HepG2 (cell line): Measurements from ENCODE around the gene SRSF2. TPM values are rescaled to one million over a fixed set of nuclear protein-coding genes. Genes with fewer than 3 reads are reported as not detected.
A peak's percentile ranks its signal among the peaks of the same experiment; 100 is the strongest.

Source experiments
- ATAC-seq: fragments of 200-7000 bp; cut with Tn5 transposase; 3 replicates; pipeline ENCODE4 v1.9.1; 2020; ENCODE audit warnings: mild to moderate bottlenecking, moderate library complexity
- BruUV-seq: library from RNA; stranded (reverse); fragments of 400-500 nt; replicated peaks from 2 replicates; lab custom pipeline; 2021; lab: Mats Ljungman, UMichigan
- CTCF ChIA-PET: fragments of 300-600 bp; formaldehyde crosslinking; extraction: SDS; loops from one replicate; lab custom pipeline; 2021; ENCODE audit warnings: low total read pairs, inconsistent platforms, low intra/inter-chr PET ratio; lab: Yijun Ruan, JAX
- POLR2A ChIA-PET: fragments of 350-600 bp; sonication (Branson Sonifier 250); formaldehyde crosslinking; loops from one replicate; lab custom pipeline; 2020; ENCODE audit warnings: antibody characterized with exemption, inconsistent platforms; lab: Yijun Ruan, JAX
- DNase-seq: peaks from one replicate; pipeline ENCODE4 v3.0.0-alpha.2; 2015; ENCODE audit warnings: low spot score
- FAIRE-seq: peaks from 3 replicates; lab custom pipeline; 2011; peaks lifted over from hg19 to GRCh38; lab: Jason Lieb, UNC
- H2AFZ ChIP-seq: one replicate; pipeline ENCODE4 v1.6.1; 2011; ENCODE audit warnings: low read length, inconsistent platforms
- H3K27ac ChIP-seq: fragments of 300-600 bp; 3 replicates; pipeline ENCODE4 v1.8.0; 2011; ENCODE audit warnings: mixed run types, mild to moderate bottlenecking, mixed read lengths, low read length, inconsistent platforms; ENCODE audit not compliant: insufficient read depth; ENCODE audit errors: extremely low read length
- H3K27me3 ChIP-seq, 2 experiments: fragments of 200-600 bp in 1 of 2; 2 replicates in 1 of 2; 3 replicates in 1 of 2; pipeline versions ENCODE4 v1.6.0 to v1.8.0; 2011; ENCODE audit warnings: low read length in 2 of 2, mild to moderate bottlenecking in 2 of 2, moderate library complexity in 2 of 2, inconsistent platforms in 1 of 2; ENCODE audit not compliant: insufficient read depth in 2 of 2, control insufficient read depth in 1 of 2
- H3K36me3 ChIP-seq, 2 experiments: fragments of 200-600 bp in 1 of 2; replicated peaks in 1 of 2; 2 replicates in 1 of 2; 3 replicates in 1 of 2; pipeline versions ENCODE4 v1.5.1 to v1.8.0; 2011; ENCODE audit warnings: low read length in 2 of 2, inconsistent platforms in 1 of 2; ENCODE audit not compliant: insufficient read depth in 2 of 2, control insufficient read depth in 1 of 2
- H3K4me1 ChIP-seq: 2 replicates; pipeline ENCODE4 v1.5.1; 2012; ENCODE audit warnings: low read length, inconsistent platforms; ENCODE audit not compliant: insufficient read depth
- H3K4me2 ChIP-seq: 2 replicates; pipeline ENCODE4 v1.6.0; 2011; ENCODE audit warnings: low read depth, low read length, inconsistent platforms
- H3K4me3 ChIP-seq, 3 experiments: fragments of 200-600 bp in 1 of 3; sonication (generic), shearing (Covaris generic) in 1 of 3; replicated peaks in 1 of 3; 2 replicates each; pipeline ENCODE4 v1.5.1; 2011 to 2016; ENCODE audit warnings: low read length in 3 of 3, inconsistent platforms in 2 of 3, low read depth in 2 of 3, mild to moderate bottlenecking in 2 of 3, control low read depth in 1 of 3, mixed read lengths in 1 of 3; ENCODE audit not compliant: insufficient read depth in 1 of 3
- H3K79me2 ChIP-seq: one replicate; pipeline ENCODE4 v1.6.1; 2011; ENCODE audit warnings: low read length, inconsistent platforms; ENCODE audit not compliant: insufficient read depth
- H3K9ac ChIP-seq: 2 replicates; pipeline ENCODE4 v1.6.0; 2011; ENCODE audit warnings: mild to moderate bottlenecking, low read depth, low read length, inconsistent platforms; ENCODE audit not compliant: insufficient read depth
- H3K9me3 ChIP-seq: 2 replicates; pipeline ENCODE4 v1.5.1; 2012; ENCODE audit warnings: mild to moderate bottlenecking, low read length
- H4K20me1 ChIP-seq: 2 replicates; pipeline ENCODE4 v1.6.0; 2011; ENCODE audit warnings: inconsistent platforms, mild to moderate bottlenecking, low read length, moderate library complexity; ENCODE audit not compliant: insufficient read depth
- ATF4 ChIP-seq, 2 experiments: fragments of 450-650 bp in 1 of 2; sonication (generic) in 1 of 2; formaldehyde crosslinking; IDR thresholded peaks; 2 replicates each; pipeline versions ENCODE4 v1.5.0 to v1.8.0; 2020 to 2022; ENCODE audit warnings: mild to moderate bottlenecking in 1 of 2, missing genetic modification reagents in 1 of 2
- EZH2 ChIP-seq: conservative IDR thresholded peaks from 2 replicates; pipeline ENCODE4 v1.6.1; 2012; ENCODE audit warnings: mild to moderate bottlenecking, low read depth, low read length, moderate library complexity
- FOXP1 ChIP-seq, 2 experiments: fragments of 450-650 bp in 1 of 2; IDR thresholded peaks; 2 replicates each; pipeline ENCODE4 v1.6.1; 2017 to 2018; ENCODE audit warnings: antibody characterized with exemption in 1 of 2
- IRF1 ChIP-seq: sonication (generic); formaldehyde crosslinking; IDR thresholded peaks from 2 replicates; pipeline ENCODE4 v1.4.0; 2020; ENCODE audit warnings: low read depth, mild to moderate bottlenecking, missing genetic modification reagents
- RERE ChIP-seq: IDR thresholded peaks from 2 replicates; pipeline ENCODE4 v1.6.1; 2016; ENCODE audit warnings: low read depth, missing genetic modification reagents, missing compliant biosample characterization
- RNF219 ChIP-seq: sonication (generic); formaldehyde crosslinking; IDR thresholded peaks from 2 replicates; pipeline ENCODE4 v1.5.0; 2020; ENCODE audit warnings: mild to moderate bottlenecking, missing genetic modification reagents
- SMARCE1 ChIP-seq: fragments of 450-650 bp; IDR thresholded peaks from 2 replicates; pipeline ENCODE4 v1.6.1; 2017; ENCODE audit warnings: borderline replicate concordance
- SP1 ChIP-seq, 2 experiments: fragments of 450-650 bp in 1 of 2; sonication (generic) in 1 of 2; formaldehyde crosslinking in 1 of 2; IDR thresholded peaks; 2 replicates each; pipeline versions ENCODE4 v1.4.0 to v1.6.1; 2016 to 2020; ENCODE audit warnings: missing genetic modification reagents in 1 of 2
- TCF7L2 ChIP-seq: IDR thresholded peaks from 2 replicates; pipeline ENCODE4 v1.6.1; 2011; ENCODE audit warnings: mild to moderate bottlenecking, low read depth, low read length, moderate library complexity
- TFE3 ChIP-seq: IDR thresholded peaks from 2 replicates; pipeline ENCODE4 v1.6.1; 2016
- ZNF432 ChIP-seq: sonication (generic); formaldehyde crosslinking; IDR thresholded peaks from 2 replicates; pipeline ENCODE4 v1.5.0; 2020; ENCODE audit warnings: missing genetic modification reagents, mild to moderate bottlenecking, borderline replicate concordance
- WGBS: methylation state at CpG from one replicate; pipeline ENCODE4 v1.1.6; 2017; ENCODE audit warnings: low lambda C conversion rate; 5-methylcytosine and 5-hydroxymethylcytosine counted together
- in situ Hi-C: cut with HindIII; loops from 2 replicates; pipeline ENCODE4 v1.10.0; 2017; ENCODE audit warnings: low pct_unique_long_range_greater_than_20kb; ENCODE audit not compliant: extremely low pct_ligation_motif_present
- intact Hi-C: fragments of 100-400 bp; cut with micrococcal nuclease; formaldehyde crosslinking; loops from one replicate; pipeline ENCODE4 v1.10.0; 2022; ENCODE audit not compliant: unreplicated experiment
- polyA plus RNA-seq, 8 experiments: library from polyadenylated mRNA; depleted of rRNA in 3 of 8; stranded (reverse) in 7 of 8; unstranded in 1 of 8; fragments of >200 nt; fragmentation: Illumina TruSeq in 4 of 8; extraction: Trizol in 4 of 8; gene quantifications; 2 replicates each; pipeline versions ENCODE4 v1.2.1 to v1.2.3, GENCODE V29; 2011 to 2016; ENCODE audit warnings: low read depth in 4 of 8, missing spikeins in 1 of 8, mixed read lengths in 1 of 8; ENCODE audit not compliant: insufficient read depth in 1 of 8
- total RNA-seq, 5 experiments: library from RNA; depleted of rRNA; stranded (reverse); fragments of >200 nt; fragmentation: Illumina TruSeq; extraction: Trizol; gene quantifications; 2 replicates each; pipeline ENCODE4 v1.2.3, GENCODE V29; 2016; ENCODE audit warnings: low read depth in 1 of 5

Gene SRSF2
- total and polyA plus RNA-seq, 2 of the 13 experiments (the other 11 are each of a cell fraction or from before 2014, with no cell fraction given) = 306 to 319 TPM

GRCh38 chr17:76736349-76737081 lies 616 bp downstream of the SRSF2 start:
- peaks cover 62% of the 10 kb centered on the region for H3K79me2 ChIP-seq
- H4K20me1 ChIP-seq = peaks cover 35% of the 10 kb centered on the region
- POLR2A ChIA-PET = interaction anchor here (1.2 to 4.1 kb wide), 9 partner anchors 9 to 404 kb away, joined by 3 to 71 read pairs (median 9); partner anchors contain the start of genes JMJD6, METTL23, MXRA7 and SEC14L1
- H3K4me1 ChIP-seq = peaks cover 51% of the 10 kb centered on the region
- intact Hi-C loops (no loop called here), in situ Hi-C loops (no loop called here)
- peak overlapping the region; percentile 93 to 100 (median 100) for H3K4me3 ChIP-seq
- peak overlapping the region; percentile 100 for H3K9ac ChIP-seq
- peak; percentile 35 for ATAC-seq
- H3K27ac ChIP-seq = peak overlapping the region; percentile 96
- no peak for FAIRE-seq
- no TSS peak for BruUV-seq
- DNase-seq = peak; percentile 46
- peak overlapping the region; percentile 88 for H3K4me2 ChIP-seq
- H2AFZ ChIP-seq = no peak overlapping the region
- WGBS = under 1% methylated on average over 28 of the region's 117 CpGs
- H3K27me3 ChIP-seq = peaks cover 0 to 3% of the 10 kb centered on the region in 2 experiments; a peak in 1 of 5 replicates
- CTCF ChIA-PET = no interaction called here
- no peaks in the 10 kb centered on the region for H3K9me3 ChIP-seq
- peaks cover 10 to 35% of the 10 kb centered on the region in 2 experiments for H3K36me3 ChIP-seq
- TF ChIP-seq RNF219 (CRISPR knock-in tag) = 0 out of 2 replicates have a peak, but pooled peaks have one; percentile 6
- no peak for TF ChIP-seq SMARCE1
- no peak; the same call in 1 of the 2 replicates for TF ChIP-seq TFE3 (CRISPR knock-in tag)
- no peak for TF ChIP-seq TCF7L2
- no peak for TF ChIP-seq IRF1 (CRISPR knock-in tag)
- TF ChIP-seq FOXP1 (IDR thresholded peaks at IDR 0.05) = no peak
- no peak for TF ChIP-seq FOXP1 (CRISPR knock-in tag; IDR thresholded peaks at IDR 0.05)
- TF ChIP-seq SP1 (IDR thresholded peaks at IDR 0.05) = no peak
- TF ChIP-seq SP1 (CRISPR knock-in tag; IDR thresholded peaks at IDR 0.05) = no peak
- TF ChIP-seq ATF4 (CRISPR knock-in tag; IDR thresholded peaks at IDR 0.05) = no peak
- no peak for TF ChIP-seq ZNF432 (CRISPR knock-in tag)
- TF ChIP-seq EZH2 = no peak
- TF ChIP-seq RERE (CRISPR knock-in tag) = no peak
